ENCODE results near the gene DPF3.

Gene DPF3

DNA sequence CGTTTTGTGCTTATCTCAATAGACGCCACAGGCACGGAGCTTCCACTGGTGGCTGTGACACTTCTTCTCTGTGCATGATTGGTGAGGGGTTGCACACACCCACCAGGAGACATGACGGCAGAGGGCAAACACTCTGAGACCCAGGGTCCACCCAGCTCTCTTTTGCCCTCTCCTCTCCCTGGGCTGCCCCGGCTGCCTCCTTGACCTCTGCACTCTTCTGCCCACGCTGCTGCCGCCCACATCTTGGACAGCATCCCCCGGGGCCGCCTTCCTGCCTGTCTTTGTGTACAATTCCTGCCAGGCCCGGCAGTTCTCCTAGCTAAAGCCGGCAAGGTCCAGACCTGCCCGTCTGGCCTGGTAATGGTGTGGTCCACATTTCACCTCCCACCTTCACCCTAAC lies 44.7 kb downstream of the DPF3 start:
- no peaks in the 10 kb centered on the region for H3K36me3 ChIP-seq (ENCODE audit: control insufficient read depth, insufficient read depth, low read length)
- H3K27ac ChIP-seq (ENCODE audit: insufficient read depth, low read depth, low read length, poor library complexity, severe bottlenecking): no peak overlapping the region
- 91% methylated on average over 12 of the region's 12 CpGs for WGBS, 2 experiments
- no peak overlapping the region for H3K4me3 ChIP-seq (ENCODE audit: insufficient read depth, low read depth, low read length)
- H3K27me3 ChIP-seq (ENCODE audit: control insufficient read depth, insufficient read depth, low read length, poor library complexity, severe bottlenecking): no peaks in the 10 kb centered on the region
- H3K9me3 ChIP-seq (ENCODE audit: control insufficient read depth, low read length): no peaks in the 10 kb centered on the region
- no peaks in the 10 kb centered on the region for H3K4me1 ChIP-seq (ENCODE audit: control insufficient read depth, insufficient read depth, low read length)

DNA sequence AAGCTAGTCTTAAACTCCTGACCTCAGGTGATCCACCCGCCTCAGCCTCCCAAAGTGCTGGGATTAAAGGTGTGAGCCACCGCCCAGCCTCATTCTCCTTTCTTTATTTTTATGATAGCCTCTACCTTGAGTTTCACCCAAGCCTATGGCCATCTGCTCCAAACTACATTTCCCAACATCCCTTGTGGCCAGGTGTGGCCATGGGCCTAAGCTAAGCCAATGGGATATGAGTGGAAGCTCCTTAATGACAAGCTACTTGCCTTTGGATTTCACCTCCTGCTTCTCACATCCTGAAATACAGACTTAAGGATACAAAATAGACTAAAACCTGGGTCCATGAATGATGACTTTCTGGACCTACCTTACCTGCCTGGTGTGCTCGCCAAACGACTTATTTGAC lies 46.2 kb downstream of the DPF3 start:
- WGBS, 2 experiments: 91 to 97% methylated on average over 4 of the region's 4 CpGs
- Histone ChIP-seq H3K36me3 (ENCODE audit: control insufficient read depth, insufficient read depth, low read length) (no peaks in the 10 kb centered on the region), H3K27me3 (ENCODE audit: control insufficient read depth, insufficient read depth, low read length, poor library complexity, severe bottlenecking) (no peaks in the 10 kb centered on the region), H3K4me1 (ENCODE audit: control insufficient read depth, insufficient read depth, low read length) (no peaks in the 10 kb centered on the region), H3K27ac (ENCODE audit: insufficient read depth, low read depth, low read length, poor library complexity, severe bottlenecking) (no peak overlapping the region), H3K9me3 (ENCODE audit: control insufficient read depth, low read length) (no peaks in the 10 kb centered on the region), H3K4me3 (ENCODE audit: insufficient read depth, low read depth, low read length) (no peak overlapping the region)

DNA sequence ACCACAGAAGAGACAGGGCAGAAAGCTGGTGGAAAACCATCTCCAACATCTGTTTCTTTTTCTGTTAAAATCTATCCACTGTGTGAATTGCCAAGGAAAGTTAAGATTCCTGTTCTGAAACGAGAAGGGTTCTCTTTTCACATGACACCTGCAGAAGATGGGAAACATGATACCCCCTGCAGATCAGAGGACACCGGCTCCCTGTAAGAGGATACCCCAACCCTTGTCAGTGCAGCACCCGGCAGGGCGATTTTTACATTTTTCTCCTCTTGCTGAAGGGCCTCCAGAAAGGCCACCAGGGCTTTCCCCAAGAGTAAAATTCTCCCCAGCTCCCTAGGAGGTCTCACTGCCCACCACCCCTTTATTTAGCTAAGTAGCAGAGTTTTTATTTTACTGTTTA lies 48.2 kb downstream of the DPF3 start:
- no peaks in the 10 kb centered on the region for H3K4me1 ChIP-seq (ENCODE audit: control insufficient read depth, insufficient read depth, low read length)
- 85 to 86% methylated on average over 4 of the region's 4 CpGs for WGBS, 2 experiments
- H3K9me3 ChIP-seq (ENCODE audit: control insufficient read depth, low read length): no peaks in the 10 kb centered on the region
- no peak overlapping the region for H3K27ac ChIP-seq (ENCODE audit: insufficient read depth, low read depth, low read length, poor library complexity, severe bottlenecking)
- H3K36me3 ChIP-seq (ENCODE audit: control insufficient read depth, insufficient read depth, low read length): no peaks in the 10 kb centered on the region
- no peak overlapping the region for H3K4me3 ChIP-seq (ENCODE audit: insufficient read depth, low read depth, low read length)
- H3K27me3 ChIP-seq (ENCODE audit: control insufficient read depth, insufficient read depth, low read length, poor library complexity, severe bottlenecking): no peaks in the 10 kb centered on the region

DNA sequence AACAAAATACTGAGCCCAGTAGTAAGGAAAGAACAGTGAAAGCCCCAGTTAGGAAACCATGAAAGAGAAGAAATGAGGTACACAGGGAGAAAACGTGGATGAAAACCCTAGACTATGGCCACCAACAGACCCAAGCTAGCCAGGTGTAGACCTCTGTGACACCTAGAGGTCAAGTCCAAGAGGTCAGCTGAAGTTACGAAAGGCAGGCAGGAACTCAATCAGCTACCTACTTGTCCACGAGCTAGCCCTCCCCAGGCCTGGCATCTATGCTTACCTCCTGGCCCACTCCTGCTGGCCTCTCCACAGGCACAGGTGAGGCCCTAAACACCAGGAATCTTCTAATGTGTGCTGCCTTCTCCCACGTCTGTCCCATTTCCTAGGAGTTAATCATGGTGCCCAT lies 48.7 kb downstream of the DPF3 start:
- no peak overlapping the region for H3K27ac ChIP-seq (ENCODE audit: insufficient read depth, low read depth, low read length, poor library complexity, severe bottlenecking)
- WGBS, 2 experiments: 92 to 93% methylated on average over 4 of the region's 4 CpGs
- H3K27me3 ChIP-seq (ENCODE audit: control insufficient read depth, insufficient read depth, low read length, poor library complexity, severe bottlenecking): no peaks in the 10 kb centered on the region
- no peak overlapping the region for H3K4me3 ChIP-seq (ENCODE audit: insufficient read depth, low read depth, low read length)
- no peaks in the 10 kb centered on the region for H3K36me3 ChIP-seq (ENCODE audit: control insufficient read depth, insufficient read depth, low read length)
- H3K9me3 ChIP-seq (ENCODE audit: control insufficient read depth, low read length): no peaks in the 10 kb centered on the region
- H3K4me1 ChIP-seq (ENCODE audit: control insufficient read depth, insufficient read depth, low read length): no peaks in the 10 kb centered on the region

DNA sequence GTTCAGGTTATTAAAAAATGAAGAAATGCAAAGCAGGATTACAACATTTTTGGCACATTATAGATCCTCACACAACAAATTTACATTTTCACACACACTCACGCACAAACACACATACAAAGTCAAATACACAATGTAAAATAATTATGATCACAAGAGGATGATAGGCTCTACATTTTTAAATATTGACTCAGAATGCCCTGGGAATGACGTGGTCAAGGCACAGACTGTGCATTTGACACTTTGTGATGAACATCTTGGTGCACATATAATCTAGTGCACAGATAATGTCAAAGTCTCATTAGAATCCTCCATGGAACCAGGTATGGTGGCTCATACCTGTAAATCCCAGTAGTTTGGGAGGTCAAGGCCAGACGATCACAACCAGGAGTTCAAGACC lies 49.4 kb downstream of the DPF3 start:
- H3K4me3 ChIP-seq (ENCODE audit: insufficient read depth, low read depth, low read length): no peak overlapping the region
- 87 to 91% methylated on average over 3 of the region's 3 CpGs for WGBS, 2 experiments
- no peaks in the 10 kb centered on the region for H3K9me3 ChIP-seq (ENCODE audit: control insufficient read depth, low read length)
- H3K4me1 ChIP-seq (ENCODE audit: control insufficient read depth, insufficient read depth, low read length): no peaks in the 10 kb centered on the region
- no peaks in the 10 kb centered on the region for H3K36me3 ChIP-seq (ENCODE audit: control insufficient read depth, insufficient read depth, low read length)
- H3K27me3 ChIP-seq (ENCODE audit: control insufficient read depth, insufficient read depth, low read length, poor library complexity, severe bottlenecking): no peaks in the 10 kb centered on the region
- H3K27ac ChIP-seq (ENCODE audit: insufficient read depth, low read depth, low read length, poor library complexity, severe bottlenecking): no peak overlapping the region

DNA sequence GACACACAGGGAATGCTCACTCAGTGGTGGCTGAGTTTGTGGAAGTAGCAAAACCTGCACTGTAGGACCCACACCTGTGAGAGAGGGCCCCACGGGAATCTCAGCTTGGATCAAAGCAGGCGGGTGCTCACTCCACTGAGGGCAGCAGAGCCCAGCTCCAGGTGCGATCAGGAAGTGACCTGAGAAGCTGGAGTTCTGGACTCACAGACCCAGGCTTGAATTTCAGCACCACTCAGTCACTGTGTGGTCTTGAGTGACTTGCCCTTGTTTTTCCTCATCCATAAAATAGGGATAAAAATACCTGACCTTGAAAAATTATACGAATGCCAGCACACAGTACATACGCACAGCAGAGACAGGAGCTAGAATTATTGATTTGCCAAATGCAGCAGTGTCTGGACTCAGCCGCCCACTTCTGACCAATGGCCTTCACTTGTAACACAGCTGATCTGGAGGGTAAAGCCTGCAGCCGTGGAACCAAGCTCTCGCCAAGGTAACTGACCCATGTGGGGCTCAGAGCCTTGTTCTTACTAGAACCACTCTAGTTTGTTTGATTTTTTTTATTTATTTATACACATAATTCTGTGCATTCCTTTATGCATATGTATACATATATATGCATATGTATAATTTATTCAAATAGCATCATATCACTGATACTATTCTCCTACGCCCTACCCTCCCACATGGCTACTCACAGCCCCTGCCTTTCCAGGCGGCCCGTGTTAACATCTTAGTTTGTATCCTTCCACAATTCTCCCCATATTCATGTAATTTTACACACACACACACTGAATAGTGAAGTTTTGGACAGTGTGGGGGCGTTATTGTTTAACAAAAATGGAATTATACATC lies 53.9 kb downstream of the DPF3 start:
- Histone ChIP-seq H3K36me3 (ENCODE audit: control insufficient read depth, insufficient read depth, low read length) (no peaks in the 10 kb centered on the region), H3K4me1 (ENCODE audit: control insufficient read depth, insufficient read depth, low read length) (no peaks in the 10 kb centered on the region), H3K27me3 (ENCODE audit: control insufficient read depth, insufficient read depth, low read length, poor library complexity, severe bottlenecking) (no peaks in the 10 kb centered on the region), H3K27ac (ENCODE audit: insufficient read depth, low read depth, low read length, poor library complexity, severe bottlenecking) (no peak overlapping the region), H3K4me3 (ENCODE audit: insufficient read depth, low read depth, low read length) (no peak overlapping the region), H3K9me3 (ENCODE audit: control insufficient read depth, low read length) (no peaks in the 10 kb centered on the region)
- WGBS, 2 experiments: 93 to 95% methylated on average over 11 to 12 of the region's 12 CpGs

DNA sequence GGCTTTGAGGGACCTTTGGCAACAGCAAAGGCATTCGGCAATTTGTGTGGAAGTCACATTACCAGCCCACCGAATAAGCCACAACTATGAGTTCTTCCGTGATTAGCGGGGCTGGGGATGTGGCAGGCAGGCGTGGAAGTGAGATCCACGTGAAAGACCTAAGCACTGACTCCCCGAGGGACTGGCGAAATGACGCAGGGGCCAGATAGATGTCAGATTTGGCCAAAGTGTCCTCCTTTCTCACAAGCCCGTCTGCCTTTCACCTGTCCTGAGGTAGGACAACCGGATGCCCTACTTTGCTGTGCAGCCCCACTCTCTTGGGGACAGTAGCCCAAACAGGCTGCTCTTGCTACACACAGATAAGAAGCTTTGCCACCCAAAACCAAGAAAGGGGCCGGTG lies 54.5 kb downstream of the DPF3 start:
- H3K36me3 ChIP-seq (ENCODE audit: control insufficient read depth, insufficient read depth, low read length): no peaks in the 10 kb centered on the region
- H3K4me3 ChIP-seq (ENCODE audit: insufficient read depth, low read depth, low read length): no peak overlapping the region
- H3K27ac ChIP-seq (ENCODE audit: insufficient read depth, low read depth, low read length, poor library complexity, severe bottlenecking): no peak overlapping the region
- no peaks in the 10 kb centered on the region for H3K9me3 ChIP-seq (ENCODE audit: control insufficient read depth, low read length)
- WGBS, 2 experiments: 95% methylated on average over 12 of the region's 12 CpGs
- H3K4me1 ChIP-seq (ENCODE audit: control insufficient read depth, insufficient read depth, low read length): no peaks in the 10 kb centered on the region
- no peaks in the 10 kb centered on the region for H3K27me3 ChIP-seq (ENCODE audit: control insufficient read depth, insufficient read depth, low read length, poor library complexity, severe bottlenecking)

DNA sequence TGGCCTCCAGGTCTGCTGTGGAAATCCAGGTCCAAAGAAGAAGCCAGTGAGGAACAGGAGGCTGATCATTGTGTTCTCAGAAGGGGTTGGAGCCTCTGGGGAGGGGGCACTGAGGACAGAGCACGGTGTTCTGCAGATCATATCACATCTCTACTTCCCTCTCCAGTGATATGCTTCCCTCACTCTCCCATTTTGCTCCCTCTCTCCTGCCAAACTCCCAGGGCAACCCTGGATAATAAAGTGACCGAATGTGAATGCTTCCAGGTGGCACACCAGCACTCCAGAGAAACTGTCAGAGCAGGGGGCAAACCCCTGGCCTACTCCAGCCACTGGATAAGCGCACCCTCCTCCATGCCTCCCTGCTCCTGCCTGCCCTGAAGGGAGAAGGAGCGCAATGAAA lies 57.8 kb downstream of the DPF3 start:
- H3K9me3 ChIP-seq (ENCODE audit: control insufficient read depth, low read length): no peaks in the 10 kb centered on the region
- no peak overlapping the region for H3K4me3 ChIP-seq (ENCODE audit: insufficient read depth, low read depth, low read length)
- 92 to 93% methylated on average over 4 of the region's 4 CpGs for WGBS, 2 experiments
- no peaks in the 10 kb centered on the region for H3K4me1 ChIP-seq (ENCODE audit: control insufficient read depth, insufficient read depth, low read length)
- no peaks in the 10 kb centered on the region for H3K27me3 ChIP-seq (ENCODE audit: control insufficient read depth, insufficient read depth, low read length, poor library complexity, severe bottlenecking)
- H3K36me3 ChIP-seq (ENCODE audit: control insufficient read depth, insufficient read depth, low read length): no peaks in the 10 kb centered on the region
- no peak overlapping the region for H3K27ac ChIP-seq (ENCODE audit: insufficient read depth, low read depth, low read length, poor library complexity, severe bottlenecking)

DNA sequence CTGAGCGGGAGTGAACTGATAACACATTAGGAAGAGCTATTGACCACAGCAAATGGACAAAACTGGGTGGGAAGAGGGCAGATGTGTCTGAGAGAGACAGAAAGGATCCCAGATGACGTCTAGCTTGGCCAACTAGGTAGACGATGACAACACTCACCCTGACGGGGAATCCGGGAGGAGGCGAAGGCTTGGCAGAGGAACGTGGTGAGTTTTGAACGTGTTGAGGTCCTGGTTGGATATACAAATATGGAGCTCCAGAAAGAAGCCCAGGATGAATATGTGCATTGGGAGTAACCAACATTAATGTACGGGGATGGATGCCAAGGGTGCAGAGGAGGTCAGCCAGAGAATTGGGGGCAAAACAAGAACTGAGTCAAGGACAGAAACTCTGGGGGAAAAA lies 60.7 kb downstream of the DPF3 start:
- WGBS, 2 experiments: 95 to 97% methylated on average over 9 of the region's 9 CpGs
- H3K27me3 ChIP-seq (ENCODE audit: control insufficient read depth, insufficient read depth, low read length, poor library complexity, severe bottlenecking): no peaks in the 10 kb centered on the region
- no peak overlapping the region for H3K4me3 ChIP-seq (ENCODE audit: insufficient read depth, low read depth, low read length)
- no peak overlapping the region for H3K27ac ChIP-seq (ENCODE audit: insufficient read depth, low read depth, low read length, poor library complexity, severe bottlenecking)
- no peaks in the 10 kb centered on the region for H3K4me1 ChIP-seq (ENCODE audit: control insufficient read depth, insufficient read depth, low read length)
- H3K9me3 ChIP-seq (ENCODE audit: control insufficient read depth, low read length): no peaks in the 10 kb centered on the region
- no peaks in the 10 kb centered on the region for H3K36me3 ChIP-seq (ENCODE audit: control insufficient read depth, insufficient read depth, low read length)

DNA sequence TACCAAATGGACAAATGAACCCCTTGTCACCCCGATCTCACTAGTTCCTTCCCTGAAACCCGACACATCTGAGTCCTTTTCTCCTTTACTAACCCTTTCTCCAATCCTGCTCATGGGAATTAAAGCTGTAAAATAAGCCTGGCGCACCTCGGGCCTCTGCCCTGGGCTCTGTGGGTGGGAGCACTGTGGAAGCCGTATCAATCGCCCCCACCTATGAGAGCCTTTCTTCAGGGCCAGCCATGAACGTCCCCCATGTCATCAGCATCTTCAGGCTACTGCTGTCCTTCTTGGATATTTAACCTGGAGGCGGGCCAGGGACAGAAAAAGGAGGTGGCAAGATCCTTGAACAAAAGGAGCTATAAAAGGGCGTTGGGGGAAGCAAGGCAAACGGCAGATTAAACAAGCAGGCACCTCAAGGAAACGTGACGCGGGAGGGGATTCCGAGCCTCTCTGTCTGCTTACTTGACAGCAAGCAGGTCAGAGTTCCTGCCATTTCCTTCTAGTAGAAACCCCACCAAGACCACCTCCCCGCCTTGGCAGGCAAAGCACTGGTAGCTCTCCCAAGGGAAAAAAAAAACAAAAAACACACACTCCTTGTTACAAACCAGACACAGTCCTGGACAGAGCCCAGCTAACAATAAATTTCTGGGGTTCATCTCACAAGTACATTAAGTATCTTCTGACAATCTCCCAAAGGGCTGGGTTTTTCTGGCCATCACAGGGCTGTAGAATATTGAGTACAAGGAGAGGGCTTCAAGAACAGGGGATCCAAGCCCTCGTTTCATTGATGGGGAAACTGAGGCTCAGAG lies 62.9 kb downstream of the DPF3 start:
- H3K27me3 ChIP-seq (ENCODE audit: control insufficient read depth, insufficient read depth, low read length, poor library complexity, severe bottlenecking): no peaks in the 10 kb centered on the region
- no peaks in the 10 kb centered on the region for H3K36me3 ChIP-seq (ENCODE audit: control insufficient read depth, insufficient read depth, low read length)
- WGBS, 2 experiments: 53 to 55% methylated on average over 16 of the region's 16 CpGs
- no peaks in the 10 kb centered on the region for H3K4me1 ChIP-seq (ENCODE audit: control insufficient read depth, insufficient read depth, low read length)
- no peak overlapping the region for H3K4me3 ChIP-seq (ENCODE audit: insufficient read depth, low read depth, low read length)
- H3K9me3 ChIP-seq (ENCODE audit: control insufficient read depth, low read length): no peaks in the 10 kb centered on the region
- H3K27ac ChIP-seq (ENCODE audit: insufficient read depth, low read depth, low read length, poor library complexity, severe bottlenecking): no peak overlapping the region

All from ectodermal cell (in vitro differentiated cells).